Cardiac atrium fibroblast (primary cell): Measurements from ENCODE around the gene PSMA1. TPM values are rescaled to one million over a fixed set of nuclear protein-coding genes. Genes with fewer than 3 reads are reported as not detected.

Experiments
- total RNA-seq: library from RNA; depleted of rRNA; stranded (reverse); fragments of >200 nt; gene quantifications from 2 replicates; pipeline ENCODE4 v1.2.3, GENCODE V29; 2015

Gene PSMA1
- 99.6 and 101 TPM in 2 replicates for total RNA-seq

GRCh38 chr11:14519917-14520746 lies at the start of gene PSMA1:
Gene PSMA1 (minus strand): TSS chr11:14520386. CDS start chr11:14520299, 87 bp downstream.

GRCh38 chr11:14499560-14500180 lies 20.5 kb downstream of the PSMA1 start, which contains the start of gene COPB1:
Gene COPB1 (minus strand): TSS chr11:14499811. CDS start chr11:14498928, 883 bp downstream.

Other genes with a start within 250 kb of the PSMA1 start
- gene RRAS2, start 161.2 kb downstream of the PSMA1 start, total RNA-seq, result 110 and 140 TPM in 2 replicates
- gene COPB1, start 20.6 kb downstream of the PSMA1 start, total RNA-seq, result 189 and 226 TPM in 2 replicates
- gene PDE3B, start 123.4 kb upstream of the PSMA1 start, total RNA-seq, result 0.36 and 2.3 TPM in 2 replicates